K562 (cell line): ENCODE results near the gene ITPRIPL2. TPM values are rescaled to one million over a fixed set of nuclear protein-coding genes. Genes with fewer than 3 reads are reported as not detected.

ENCODE experiments used
- ARHGAP35 ChIP-seq: fragments of 450-650 bp; IDR thresholded peaks from 2 replicates; pipeline ENCODE4 v1.6.1; 2018; ENCODE audit not compliant: partially characterized antibody
- CBFA2T3 ChIP-seq: fragments of 450-650 bp; IDR thresholded peaks from 2 replicates; pipeline ENCODE4 v1.6.1; 2017
- CBX1 ChIP-seq: sonication (generic); IDR thresholded peaks from 2 replicates; pipeline ENCODE4 v1.6.1; 2016; ENCODE audit warnings: antibody characterized with exemption, low read depth, mild to moderate bottlenecking
- CXXC5 ChIP-seq: fragments of 250-450 bp; sonication (Bioruptor Pico); IDR thresholded peaks from 2 replicates; pipeline ENCODE4 v1.8.0; 2022; ENCODE audit warnings: inconsistent platforms, mild to moderate bottlenecking, moderate library complexity
- FOXK2 ChIP-seq, 2 experiments: fragments of 450-650 bp; IDR thresholded peaks in 1 of 2; conservative IDR thresholded peaks in 1 of 2; 2 replicates each; pipeline ENCODE4 v1.6.1; 2016; ENCODE audit warnings: low read depth in 2 of 2, mild to moderate bottlenecking in 1 of 2
- GATAD2A ChIP-seq: fragments of 450-650 bp; IDR thresholded peaks from 2 replicates; pipeline ENCODE4 v1.6.1; 2017
- HDAC2 ChIP-seq: fragments of 450-650 bp; IDR thresholded peaks from 2 replicates; pipeline ENCODE4 v1.6.1; 2016; ENCODE audit warnings: mild to moderate bottlenecking
- HMG20A ChIP-seq: fragments of 450-650 bp; formaldehyde crosslinking; conservative IDR thresholded peaks from 2 replicates; pipeline ENCODE4 v1.4.0; 2020; ENCODE audit warnings: mild to moderate bottlenecking, mixed read lengths
- JUN ChIP-seq, 2 experiments: sonication (generic) in 1 of 2; formaldehyde crosslinking in 1 of 2; IDR thresholded peaks; 2 replicates each; pipeline versions ENCODE4 v1.6.1 to v1.8.0; 2012 to 2022; ENCODE audit warnings: borderline replicate concordance in 2 of 2, mild to moderate bottlenecking in 2 of 2, improper control_type of control experiment in 1 of 2, low read depth in 1 of 2, low read length in 1 of 2, missing genetic modification reagents in 1 of 2
- NCOA4 ChIP-seq: fragments of 450-650 bp; IDR thresholded peaks from 2 replicates; pipeline ENCODE4 v1.6.1; 2018; ENCODE audit warnings: mild to moderate bottlenecking; ENCODE audit not compliant: partially characterized antibody
- NR3C1 ChIP-seq: sonication (generic); formaldehyde crosslinking; IDR thresholded peaks from 2 replicates; pipeline ENCODE4 v1.8.1; 2022; ENCODE audit warnings: missing genetic modification reagents
- ZNF445 ChIP-seq: fragments of 250-450 bp; sonication (Bioruptor Pico); IDR thresholded peaks from 2 replicates; pipeline ENCODE4 v1.4.0; 2020; ENCODE audit warnings: low read depth, mild to moderate bottlenecking, moderate library complexity
- polyA plus RNA-seq, 8 experiments: library from polyadenylated mRNA; depleted of rRNA in 4 of 8; stranded (reverse) in 5 of 8; unstranded in 3 of 8; fragments of >200 nt; fragmentation: Nextera tagmentation in 2 of 8; fragmentation: Illumina TruSeq in 1 of 8; extraction: Ambion mirVana in 2 of 8; extraction: Trizol in 1 of 8; gene quantifications; 2 replicates each; pipeline versions ENCODE4 v1.2.1 to v1.2.3, GENCODE V29; 2011 to 2014; ENCODE audit warnings: inconsistent platforms in 1 of 8, missing spikeins in 1 of 8
- total RNA-seq, 7 experiments: library from RNA; depleted of rRNA in 6 of 7; stranded (reverse); fragments of >200 nt in 6 of 7; fragmentation: Illumina TruSeq in 2 of 7; extraction: Trizol in 2 of 7; gene quantifications; 2 replicates each; pipeline versions ENCODE4 v1.2.1 to v1.2.3, GENCODE V29; 2011 to 2021; ENCODE audit warnings: low replicate concordance in 1 of 7
- TF ChIP-seq, protein P1 (sequence below): fragments of 250-450 bp; sonication (Bioruptor Pico); IDR thresholded peaks from 2 replicates; pipeline ENCODE4 v1.4.0; 2020; ENCODE audit warnings: mild to moderate bottlenecking, moderate library complexity
- TF ChIP-seq, protein P2 (sequence below), 2 experiments: fragments of 450-650 bp in 1 of 2; sonication (generic) in 1 of 2; formaldehyde crosslinking in 1 of 2; IDR thresholded peaks in 1 of 2; conservative IDR thresholded peaks in 1 of 2; 2 replicates each; pipeline versions ENCODE4 v1.6.1 to v1.8.1; 2016 to 2023; ENCODE audit warnings: mild to moderate bottlenecking in 2 of 2, moderate library complexity in 2 of 2, inconsistent platforms in 1 of 2, missing genetic modification reagents in 1 of 2
- TF ChIP-seq, protein P3 (sequence below): sonication (generic); formaldehyde crosslinking; IDR thresholded peaks from 2 replicates; pipeline ENCODE4 v1.8.0; 2022; ENCODE audit warnings: mild to moderate bottlenecking, missing genetic modification reagents
- TF ChIP-seq, protein P4 (sequence below): fragments of 250-450 bp; sonication (Bioruptor Pico); IDR thresholded peaks from 2 replicates; pipeline ENCODE4 v1.5.0; 2021; ENCODE audit warnings: mild to moderate bottlenecking, borderline replicate concordance
- TF ChIP-seq, protein P5 (sequence below): sonication (generic); formaldehyde crosslinking; IDR thresholded peaks from 2 replicates; pipeline ENCODE4 v1.8.1; 2022; ENCODE audit warnings: missing genetic modification reagents
- TF ChIP-seq, protein P6 (sequence below): IDR thresholded peaks from 2 replicates; pipeline ENCODE4 v1.6.1; 2016; ENCODE audit warnings: missing genetic modification characterization, missing compliant biosample characterization

The ITPRIPL2 gene
- total and polyA plus RNA-seq, 9 of the 15 experiments (the other 6 are each of a cell fraction or from before 2014, with no cell fraction given), result 0.04 to 2.2 (median 0.58) TPM

DNA sequence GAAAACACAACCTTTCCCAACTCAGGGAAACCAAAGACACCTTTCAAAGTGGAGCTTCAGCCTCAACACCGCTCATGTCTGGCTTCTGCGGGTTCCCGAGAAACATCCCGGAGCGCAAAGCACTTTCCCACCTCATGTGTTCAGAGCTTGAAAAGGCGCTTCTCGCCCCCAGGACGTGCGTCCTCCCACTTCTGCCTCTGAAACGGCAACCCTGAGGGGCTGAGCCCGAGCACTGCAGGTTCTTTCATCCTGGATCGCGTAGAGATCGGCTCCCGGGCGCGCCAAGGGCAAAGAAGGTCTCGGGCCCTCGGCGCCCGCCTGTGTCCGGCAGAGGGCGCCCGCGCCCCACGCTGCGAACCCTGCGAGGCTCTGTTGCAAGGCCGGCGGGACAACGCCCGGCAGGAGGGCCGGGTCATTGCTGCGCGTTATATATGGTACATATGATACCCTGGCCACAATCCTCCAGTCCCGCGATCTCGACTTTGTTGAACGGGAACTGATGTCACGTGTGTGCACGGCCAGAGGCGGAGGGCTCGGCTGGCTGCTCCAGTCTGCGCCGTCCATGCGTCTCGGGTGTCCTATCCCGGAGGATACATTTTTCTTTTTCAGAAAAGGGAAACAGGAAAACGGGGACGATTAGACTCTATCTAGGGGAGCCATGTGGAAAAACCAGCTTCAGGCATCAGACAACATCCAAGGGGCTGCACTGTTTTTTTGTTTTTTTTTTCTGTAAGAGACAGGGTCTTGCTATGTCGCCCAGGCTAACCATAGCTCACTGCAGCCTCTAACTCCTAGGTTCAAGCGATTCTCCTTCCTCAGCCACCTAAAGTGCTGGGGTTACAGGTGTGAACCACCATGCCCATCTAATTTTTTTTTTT, 27.2 kb upstream of the ITPRIPL2 start (continued):
- TF ChIP-seq CXXC5 (CRISPR knock-in tag) (peak; percentile 80), CBFA2T3 (no peak; the same call in 1 of the 2 replicates), GATAD2A (0 out of 2 replicates have a peak, but pooled peaks have one; percentile 12), ARHGAP35 (no peak), HMG20A (CRISPR knock-in tag) (no peak), CBX1 (no peak; the same call in 1 of the 2 replicates), HDAC2 (no peak), ZNF445 (CRISPR knock-in tag) (no peak), NR3C1 (CRISPR knock-in tag) (no peak), JUN (IDR thresholded peaks at IDR 0.05; ENCODE audit: borderline replicate concordance, low read depth, low read length) (no peak), JUN (CRISPR knock-in tag; IDR thresholded peaks at IDR 0.05; ENCODE audit: borderline replicate concordance) (no peak), NCOA4 (no peak), FOXK2 (conservative IDR thresholded peaks at IDR 0.05 in 1 of 2, IDR thresholded peaks at IDR 0.05 in 1 of 2; ENCODE audit: low read depth in 2 of 2) (no peak)
- TF ChIP-seq, protein P1, sequence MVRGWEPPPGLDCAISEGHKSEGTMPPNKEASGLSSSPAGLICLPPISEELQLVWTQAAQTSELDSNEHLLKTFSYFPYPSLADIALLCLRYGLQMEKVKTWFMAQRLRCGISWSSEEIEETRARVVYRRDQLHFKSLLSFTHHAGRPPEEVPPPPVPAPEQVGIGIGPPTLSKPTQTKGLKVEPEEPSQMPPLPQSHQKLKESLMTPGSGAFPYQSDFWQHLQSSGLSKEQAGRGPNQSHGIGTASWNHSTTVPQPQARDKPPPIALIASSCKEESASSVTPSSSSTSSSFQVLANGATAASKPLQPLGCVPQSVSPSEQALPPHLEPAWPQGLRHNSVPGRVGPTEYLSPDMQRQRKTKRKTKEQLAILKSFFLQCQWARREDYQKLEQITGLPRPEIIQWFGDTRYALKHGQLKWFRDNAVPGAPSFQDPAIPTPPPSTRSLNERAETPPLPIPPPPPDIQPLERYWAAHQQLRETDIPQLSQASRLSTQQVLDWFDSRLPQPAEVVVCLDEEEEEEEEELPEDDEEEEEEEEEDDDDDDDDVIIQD (CRISPR knock-in tag), result no peak
- TF ChIP-seq, protein P2, sequence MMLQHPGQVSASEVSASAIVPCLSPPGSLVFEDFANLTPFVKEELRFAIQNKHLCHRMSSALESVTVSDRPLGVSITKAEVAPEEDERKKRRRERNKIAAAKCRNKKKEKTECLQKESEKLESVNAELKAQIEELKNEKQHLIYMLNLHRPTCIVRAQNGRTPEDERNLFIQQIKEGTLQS (IDR thresholded peaks at IDR 0.05), result no peak
- TF ChIP-seq, protein P2 (CRISPR knock-in tag; conservative IDR thresholded peaks at IDR 0.05), result 0 out of 2 replicates have a peak, but pooled peaks have one; percentile 29
- TF ChIP-seq, protein P3, sequence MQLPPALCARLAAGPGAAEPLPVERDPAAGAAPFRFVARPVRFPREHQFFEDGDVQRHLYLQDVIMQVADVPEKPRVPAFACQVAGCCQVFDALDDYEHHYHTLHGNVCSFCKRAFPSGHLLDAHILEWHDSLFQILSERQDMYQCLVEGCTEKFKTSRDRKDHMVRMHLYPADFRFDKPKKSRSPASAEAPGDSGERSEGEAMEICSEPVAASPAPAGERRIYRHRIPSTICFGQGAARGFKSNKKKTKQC (CRISPR knock-in tag), result no peak
- TF ChIP-seq, protein P4, sequence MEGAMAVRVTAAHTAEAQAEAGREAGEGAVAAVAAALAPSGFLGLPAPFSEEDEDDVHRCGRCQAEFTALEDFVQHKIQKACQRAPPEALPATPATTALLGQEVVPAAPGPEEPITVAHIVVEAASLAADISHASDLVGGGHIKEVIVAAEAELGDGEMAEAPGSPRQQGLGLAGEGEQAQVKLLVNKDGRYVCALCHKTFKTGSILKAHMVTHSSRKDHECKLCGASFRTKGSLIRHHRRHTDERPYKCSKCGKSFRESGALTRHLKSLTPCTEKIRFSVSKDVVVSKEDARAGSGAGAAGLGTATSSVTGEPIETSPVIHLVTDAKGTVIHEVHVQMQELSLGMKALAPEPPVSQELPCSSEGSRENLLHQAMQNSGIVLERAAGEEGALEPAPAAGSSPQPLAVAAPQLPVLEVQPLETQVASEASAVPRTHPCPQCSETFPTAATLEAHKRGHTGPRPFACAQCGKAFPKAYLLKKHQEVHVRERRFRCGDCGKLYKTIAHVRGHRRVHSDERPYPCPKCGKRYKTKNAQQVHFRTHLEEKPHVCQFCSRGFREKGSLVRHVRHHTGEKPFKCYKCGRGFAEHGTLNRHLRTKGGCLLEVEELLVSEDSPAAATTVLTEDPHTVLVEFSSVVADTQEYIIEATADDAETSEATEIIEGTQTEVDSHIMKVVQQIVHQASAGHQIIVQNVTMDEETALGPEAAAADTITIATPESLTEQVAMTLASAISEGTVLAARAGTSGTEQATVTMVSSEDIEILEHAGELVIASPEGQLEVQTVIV, result no peak
- TF ChIP-seq, protein P5, sequence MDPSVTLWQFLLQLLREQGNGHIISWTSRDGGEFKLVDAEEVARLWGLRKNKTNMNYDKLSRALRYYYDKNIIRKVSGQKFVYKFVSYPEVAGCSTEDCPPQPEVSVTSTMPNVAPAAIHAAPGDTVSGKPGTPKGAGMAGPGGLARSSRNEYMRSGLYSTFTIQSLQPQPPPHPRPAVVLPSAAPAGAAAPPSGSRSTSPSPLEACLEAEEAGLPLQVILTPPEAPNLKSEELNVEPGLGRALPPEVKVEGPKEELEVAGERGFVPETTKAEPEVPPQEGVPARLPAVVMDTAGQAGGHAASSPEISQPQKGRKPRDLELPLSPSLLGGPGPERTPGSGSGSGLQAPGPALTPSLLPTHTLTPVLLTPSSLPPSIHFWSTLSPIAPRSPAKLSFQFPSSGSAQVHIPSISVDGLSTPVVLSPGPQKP, result no peak
- TF ChIP-seq, protein P6, sequence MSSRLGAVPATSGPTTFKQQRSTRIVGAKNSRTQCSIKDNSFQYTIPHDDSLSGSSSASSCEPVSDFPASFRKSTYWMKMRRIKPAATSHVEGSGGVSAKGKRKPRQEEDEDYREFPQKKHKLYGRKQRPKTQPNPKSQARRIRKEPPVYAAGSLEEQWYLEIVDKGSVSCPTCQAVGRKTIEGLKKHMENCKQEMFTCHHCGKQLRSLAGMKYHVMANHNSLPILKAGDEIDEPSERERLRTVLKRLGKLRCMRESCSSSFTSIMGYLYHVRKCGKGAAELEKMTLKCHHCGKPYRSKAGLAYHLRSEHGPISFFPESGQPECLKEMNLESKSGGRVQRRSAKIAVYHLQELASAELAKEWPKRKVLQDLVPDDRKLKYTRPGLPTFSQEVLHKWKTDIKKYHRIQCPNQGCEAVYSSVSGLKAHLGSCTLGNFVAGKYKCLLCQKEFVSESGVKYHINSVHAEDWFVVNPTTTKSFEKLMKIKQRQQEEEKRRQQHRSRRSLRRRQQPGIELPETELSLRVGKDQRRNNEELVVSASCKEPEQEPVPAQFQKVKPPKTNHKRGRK (tag), result peak; percentile 56; the same call in 1 of the 2 replicates
